IPS-18c (cell line): ENCODE measurements around the gene PTH1R.

Experiments
- H3K4me3 ChIP-seq: 2 replicates; pipeline ENCODE4 v1.7.0; 2013; ENCODE audit warnings: low read depth, mild to moderate bottlenecking, low read length, moderate library complexity; ENCODE audit not compliant: insufficient read depth
- H3K9me3 ChIP-seq: one replicate; pipeline ENCODE4 v1.6.1; 2013; ENCODE audit warnings: mild to moderate bottlenecking, low read length, moderate library complexity; ENCODE audit not compliant: control insufficient read depth, insufficient read depth

Gene PTH1R

DNA sequence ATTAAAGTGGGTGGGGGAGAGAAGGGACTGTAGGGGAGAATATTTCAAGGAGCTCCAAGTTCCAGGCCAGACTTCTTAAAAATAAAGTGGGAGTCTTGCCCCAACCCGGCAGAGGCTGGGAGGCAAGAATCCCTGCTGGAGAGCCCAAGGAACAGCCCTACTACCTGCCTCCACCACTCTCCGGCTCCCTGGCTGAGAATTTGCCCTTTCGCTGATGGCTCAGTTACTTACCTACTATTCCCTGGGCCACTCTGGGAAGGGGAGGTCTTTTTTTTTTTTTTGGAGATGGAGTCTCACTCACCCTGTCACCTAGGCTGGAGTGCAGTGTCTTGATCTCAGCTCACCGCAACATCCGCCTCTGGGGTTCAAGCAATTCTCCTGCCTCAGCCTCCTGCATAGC lies 29.8 kb upstream of the PTH1R start:
- H3K4me3 ChIP-seq = no peak overlapping the region
- no peaks in the 10 kb centered on the region for H3K9me3 ChIP-seq

DNA sequence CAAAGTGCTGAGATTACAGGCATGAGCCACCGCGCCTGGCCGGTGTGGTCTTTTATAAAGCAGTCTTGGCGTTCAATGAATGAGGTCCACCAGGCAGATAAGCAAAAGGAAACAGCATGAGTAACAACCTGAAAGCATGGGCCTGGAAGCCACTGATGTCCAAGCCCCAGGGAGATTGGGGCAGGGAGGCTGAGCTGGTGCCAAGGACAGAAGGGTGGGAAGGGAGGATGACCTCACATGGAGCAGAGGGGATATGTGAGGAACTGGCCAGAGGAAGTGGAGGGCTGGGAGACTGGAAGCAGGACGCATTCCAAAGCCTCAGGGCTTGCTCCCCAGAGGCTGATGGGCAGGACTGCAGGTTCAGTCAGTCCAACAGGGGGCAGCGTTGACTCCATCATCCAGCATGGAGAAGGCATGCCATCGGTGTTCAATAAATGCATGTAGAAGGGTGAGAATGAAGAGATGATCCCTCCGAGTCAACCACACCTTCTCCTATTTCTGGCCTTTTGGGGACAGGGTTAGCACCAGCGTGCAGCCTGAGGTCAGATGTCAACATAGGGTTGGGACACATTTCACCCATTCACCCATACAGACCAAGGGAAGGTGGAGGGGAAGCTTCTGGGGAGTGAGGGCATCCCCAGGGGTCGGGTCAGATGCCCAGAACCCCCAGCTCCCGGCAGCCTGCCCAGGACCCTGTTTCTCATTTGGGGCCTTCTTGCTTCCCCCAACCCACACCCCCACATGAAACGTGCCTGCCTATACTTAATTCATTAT lies 29.1 kb upstream of the PTH1R start:
- Histone ChIP-seq H3K9me3 (no peaks in the 10 kb centered on the region), H3K4me3 (no peak overlapping the region)

- no peaks in the 10 kb centered on the region for H3K9me3 ChIP-seq
- no peak overlapping the region for H3K4me3 ChIP-seq
Measured at GRCh38 chr3:46849045-46849631, 28.4 kb upstream of the PTH1R start.

GRCh38 chr3:46849686-46850467 lies 27.6 kb upstream of the PTH1R start:
- no peak overlapping the region for H3K4me3 ChIP-seq
- no peaks in the 10 kb centered on the region for H3K9me3 ChIP-seq

- Histone ChIP-seq H3K4me3 (no peak overlapping the region), H3K9me3 (no peaks in the 10 kb centered on the region)
Measured at GRCh38 chr3:46850468-46850779, 27.1 kb upstream of the PTH1R start.

DNA sequence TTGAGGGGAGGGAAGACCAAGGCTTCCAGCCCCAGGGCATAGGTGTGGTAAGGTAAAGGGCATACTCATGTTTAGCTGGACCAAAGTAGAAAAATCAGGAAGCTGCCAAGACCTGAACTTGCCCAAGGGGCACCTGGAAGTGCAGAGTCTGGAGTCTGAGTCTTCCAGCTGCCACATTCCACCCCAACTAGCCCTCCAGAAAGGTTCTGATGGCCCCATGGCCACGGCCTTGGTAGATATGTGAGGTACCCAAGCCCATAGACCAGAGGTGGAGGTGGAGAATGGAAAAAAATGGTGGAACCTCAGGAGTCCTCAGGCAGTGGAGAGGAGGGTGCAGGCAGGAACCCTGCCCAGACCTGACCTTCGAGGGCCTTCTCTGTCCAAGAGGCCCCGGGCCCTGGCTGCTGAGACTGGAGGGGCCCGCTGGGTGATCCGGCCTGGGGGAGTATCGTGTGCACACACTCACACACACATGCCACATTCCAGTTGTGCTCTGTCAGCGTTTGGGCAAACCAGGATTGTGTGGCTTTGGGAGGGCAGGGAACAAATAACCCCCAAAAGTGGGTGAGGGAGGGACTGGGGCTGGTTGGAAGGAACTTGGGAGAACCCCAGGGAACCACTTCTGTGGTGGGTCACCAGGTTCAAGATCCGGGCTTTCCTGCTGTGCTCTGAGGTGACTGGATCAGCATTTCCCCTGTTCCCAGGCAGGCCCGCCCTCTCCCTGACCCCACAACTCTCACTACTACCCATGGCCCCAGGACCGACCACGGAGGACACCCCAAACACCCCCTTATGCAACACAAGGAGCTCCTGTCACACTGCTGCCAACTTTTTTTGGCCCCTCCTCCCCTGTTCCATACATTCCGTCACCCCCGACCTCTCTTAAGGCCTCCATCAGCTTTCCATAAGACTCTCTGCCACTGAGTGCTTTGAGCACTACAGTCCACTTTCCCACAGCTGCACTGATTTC lies 25.9 kb upstream of the PTH1R start:
- H3K9me3 ChIP-seq = peaks cover 2% of the 10 kb centered on the region
- H3K4me3 ChIP-seq = no peak overlapping the region

- H3K4me3 ChIP-seq = no peak overlapping the region
- peaks cover 2% of the 10 kb centered on the region for H3K9me3 ChIP-seq
Measured at GRCh38 chr3:46852334-46852720, 25.2 kb upstream of the PTH1R start.

DNA sequence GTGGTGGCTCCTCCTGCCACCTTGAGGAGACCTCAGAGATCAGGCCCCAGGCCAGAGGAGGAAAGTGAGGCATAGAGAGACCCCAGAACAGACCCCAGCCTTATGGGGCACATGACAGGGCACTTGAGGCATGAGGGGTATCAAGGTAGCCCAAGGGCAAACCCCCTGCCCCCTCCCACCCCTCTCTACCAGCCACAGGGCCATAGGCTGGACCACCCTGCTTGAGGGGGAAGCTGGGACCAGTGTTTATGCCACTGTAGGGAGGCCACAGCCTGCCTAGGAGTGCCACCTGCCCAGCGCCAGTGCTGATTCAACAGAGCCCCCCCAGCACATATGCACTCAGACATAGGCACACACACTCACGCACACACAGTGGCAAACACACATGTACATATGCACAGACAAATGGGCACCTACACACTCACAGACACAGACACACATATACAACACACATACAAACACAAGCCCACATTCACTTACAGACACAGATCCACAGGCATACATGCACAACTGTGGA lies 24.6 kb upstream of the PTH1R start:
- H3K9me3 ChIP-seq = peaks cover 2% of the 10 kb centered on the region
- H3K4me3 ChIP-seq = no peak overlapping the region

DNA sequence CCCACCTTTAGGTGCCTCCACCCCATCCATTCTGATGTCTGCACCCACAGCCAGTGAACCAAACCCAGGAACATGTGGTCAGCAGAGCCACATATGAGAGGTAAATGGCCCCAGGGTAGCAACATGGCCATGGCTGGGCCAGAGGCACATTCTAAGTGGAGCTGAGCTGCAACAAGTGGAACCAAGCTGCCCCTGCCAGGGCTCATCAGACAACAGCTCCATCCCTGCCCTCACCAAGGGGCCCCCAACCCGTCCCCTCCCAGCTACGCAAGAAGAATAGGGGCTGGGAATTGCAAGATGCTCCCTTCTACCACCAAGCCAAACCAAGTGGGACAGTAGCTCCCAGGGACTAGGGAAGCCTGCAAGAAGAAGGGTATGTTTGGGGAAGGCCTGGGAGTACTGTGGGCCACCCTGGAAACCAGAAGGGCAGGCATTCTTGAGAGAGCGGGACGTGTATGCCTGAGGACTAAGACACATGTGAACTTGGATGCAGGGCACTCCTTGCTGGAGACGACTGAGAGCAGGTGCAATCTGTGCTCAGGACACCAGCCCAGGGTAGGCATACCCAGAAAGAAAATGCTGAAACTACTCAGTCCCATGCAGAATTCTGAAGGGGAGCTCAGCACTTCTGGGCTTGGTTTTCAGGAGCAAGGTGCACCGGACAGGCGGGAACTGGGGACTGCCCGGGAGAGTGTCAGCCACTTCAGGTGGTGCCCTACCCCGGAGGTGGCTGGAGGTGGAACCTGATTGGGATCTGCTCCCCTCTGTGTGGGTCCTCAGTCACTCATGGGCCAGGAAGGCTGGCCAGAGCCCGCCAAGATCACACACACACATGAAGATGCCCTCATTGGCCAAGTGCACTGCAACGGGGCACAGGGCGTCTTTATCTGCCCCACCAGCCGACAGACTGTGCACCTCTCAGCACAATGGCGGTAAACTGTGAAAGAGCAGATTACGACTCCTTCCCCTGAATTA lies 23.8 kb upstream of the PTH1R start:
- H3K4me3 ChIP-seq = no peak overlapping the region; the same call in 1 of the 2 replicates
- peaks cover 2% of the 10 kb centered on the region for H3K9me3 ChIP-seq

DNA sequence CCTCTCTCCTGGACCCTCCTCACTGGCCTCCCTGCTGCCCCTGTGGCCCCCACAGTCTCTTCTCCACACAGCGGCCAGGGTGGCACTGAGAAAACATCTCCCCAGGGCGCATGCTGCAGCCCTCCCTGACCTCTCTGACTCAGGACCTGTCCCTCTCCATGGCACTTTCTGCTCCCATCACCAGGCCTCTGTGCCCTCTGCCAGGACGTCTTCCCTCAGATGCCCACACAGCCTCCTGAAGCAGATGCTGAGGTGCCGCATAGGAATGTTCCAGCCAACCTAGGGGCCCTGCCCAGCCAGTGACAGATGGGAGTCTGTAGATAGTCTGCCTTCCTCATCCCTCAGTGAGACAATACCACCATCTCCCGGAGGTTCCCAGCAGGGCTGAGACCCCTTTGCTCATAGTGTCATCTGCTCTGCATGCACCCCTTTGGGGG lies 22.9 kb upstream of the PTH1R start:
- H3K4me3 ChIP-seq = no peak overlapping the region

GRCh38 chr3:46856576-46857471 lies 20.7 kb upstream of the PTH1R start:
- Histone ChIP-seq H3K4me3 (no peak overlapping the region), H3K9me3 (peaks cover 2% of the 10 kb centered on the region)

More for the DNA sequence above, 22.9 kb upstream of the PTH1R start:
- H3K9me3 ChIP-seq = peaks cover 2% of the 10 kb centered on the region

DNA sequence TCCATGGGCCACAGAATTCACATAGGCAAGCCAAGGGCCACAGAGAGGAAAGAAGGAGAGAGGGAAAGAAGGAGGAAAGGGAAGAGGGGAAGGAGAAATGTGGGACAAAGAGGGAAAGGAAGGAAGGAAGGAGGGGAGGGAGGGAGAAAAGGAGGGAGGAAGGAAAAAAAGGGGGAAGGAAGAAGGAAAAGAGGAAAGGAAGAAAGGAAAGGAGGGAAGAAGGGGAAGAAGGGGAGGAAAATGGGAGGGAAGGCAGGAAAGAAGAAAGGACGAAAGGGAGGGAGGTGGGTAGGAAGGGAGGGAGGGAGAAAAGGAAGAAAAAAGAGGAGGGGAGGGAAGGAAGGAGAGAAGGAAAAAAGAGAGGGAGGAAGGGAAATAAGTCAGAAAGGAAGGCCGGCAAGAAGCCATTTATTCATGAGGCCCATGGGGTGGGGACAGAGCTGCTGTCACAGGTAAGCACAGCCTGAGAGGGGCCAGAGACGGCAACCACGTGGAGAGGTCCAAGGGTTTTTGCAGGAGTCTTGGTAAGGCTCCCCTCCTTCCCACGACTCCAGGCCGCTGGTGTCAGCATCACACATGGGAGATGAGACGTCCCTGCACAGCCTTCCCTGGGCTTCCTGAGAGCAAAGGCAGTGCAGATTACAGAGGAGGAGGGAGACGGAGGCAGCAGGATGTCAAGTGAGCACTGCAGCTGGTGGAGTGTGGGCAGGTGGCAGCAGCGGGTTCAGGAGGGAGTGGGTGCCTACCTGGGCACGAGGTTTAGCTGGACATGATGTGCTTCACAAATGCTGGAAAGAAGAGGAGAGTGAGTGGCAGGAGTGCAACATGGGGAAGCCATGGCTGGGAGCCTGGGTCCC lies 19.8 kb upstream of the PTH1R start:
- peaks cover 2% of the 10 kb centered on the region for H3K9me3 ChIP-seq
- no peak overlapping the region for H3K4me3 ChIP-seq

DNA sequence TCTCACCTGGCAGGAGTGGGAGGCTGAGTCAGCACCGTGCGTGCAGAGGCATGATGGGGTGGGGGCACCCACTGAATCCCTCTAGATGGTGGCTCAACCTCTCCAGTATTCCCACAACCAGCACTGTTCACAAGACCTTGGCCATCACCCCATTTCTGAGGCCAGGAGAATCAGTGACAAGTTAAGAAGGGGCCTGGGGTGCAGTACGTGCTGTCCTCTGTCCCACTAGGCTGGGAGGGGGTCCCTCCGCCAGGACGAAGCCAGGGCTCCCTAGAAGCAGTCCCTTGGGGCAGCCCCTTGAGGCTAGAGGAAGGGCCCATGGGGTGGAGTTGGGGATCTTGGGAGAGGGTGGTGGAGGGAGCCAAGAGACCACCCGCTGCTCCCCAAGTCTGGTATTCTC lies 19.1 kb upstream of the PTH1R start:
- Histone ChIP-seq H3K4me3 (no peak overlapping the region), H3K9me3 (peaks cover 2% of the 10 kb centered on the region)

GRCh38 chr3:46859001-46859710 lies 18.4 kb upstream of the PTH1R start:
- Histone ChIP-seq H3K9me3 (peaks cover 2% of the 10 kb centered on the region), H3K4me3 (no peak overlapping the region)
